ENCODE measurements around the gene ARSH. TPM values are rescaled to one million over a fixed set of nuclear protein-coding genes. Genes with fewer than 3 reads are reported as not detected.
"Not testable (repeated sequence)": the region's sequence is repeated elsewhere in the genome, so short reads cannot be mapped to it uniquely, and the experiment has no call there.

Gene ARSH
- not detected for total RNA-seq

GRCh38 chrX:3006495-3006894 is at the start of gene ARSH:
Gene ARSH (plus strand): TSS chrX:3006546. CDS start chrX:3006613, 67 bp downstream.
- intact Hi-C loops (cut with DNase I), result no loop called here
- ATAC-seq (no peak), DNase-seq (ENCODE audit: low spot score) (no peak)

GRCh38 chrX:2958199-2958598 is 48.1 kb upstream of the ARSH start:
- ATAC-seq (no peak), DNase-seq (ENCODE audit: low spot score) (no peak)
- intact Hi-C loops (cut with DNase I), result no loop called here

GRCh38 chrX:2960861-2961515 is 45.4 kb upstream of the ARSH start:
- DNase-seq (ENCODE audit: low spot score) (no peak), ATAC-seq (no peak)
- intact Hi-C loops (cut with DNase I), result no loop called here

- intact Hi-C loops (cut with DNase I), result no loop called here
- no peak for DNase-seq (ENCODE audit: low spot score)
- no peak for ATAC-seq
These were observed 44.0 kb upstream of the ARSH start for GRCh38 chrX:2962381-2962780.

- ATAC-seq; DNase-seq (ENCODE audit: low spot score); intact Hi-C loops (cut with DNase I): not testable (repeated sequence)
These were observed 42.9 kb upstream of the ARSH start for GRCh38 chrX:2963449-2963848.

GRCh38 chrX:2963992-2964794 is 42.2 kb upstream of the ARSH start:
- ATAC-seq; DNase-seq (ENCODE audit: low spot score): not testable (repeated sequence)

GRCh38 chrX:2965965-2966364 is 40.4 kb upstream of the ARSH start:
- DNase-seq (ENCODE audit: low spot score), result no peak
- intact Hi-C loops (cut with DNase I), result no loop called here
- no peak for ATAC-seq

More at GRCh38 chrX:2963992-2964794, 42.2 kb upstream of the ARSH start:
- intact Hi-C loops (cut with DNase I), result not testable (repeated sequence)

GRCh38 chrX:2967012-2967411 is 39.3 kb upstream of the ARSH start:
- intact Hi-C loops (cut with DNase I), result no loop called here
- no peak for ATAC-seq
- no peak for DNase-seq (ENCODE audit: low spot score)

- intact Hi-C loops (cut with DNase I), result no loop called here
- ATAC-seq, result peak; percentile 23
- DNase-seq (ENCODE audit: low spot score), result no peak
These were observed 38.8 kb upstream of the ARSH start for GRCh38 chrX:2967584-2967983.

GRCh38 chrX:2967998-2968909 is 38.1 kb upstream of the ARSH start:
- ATAC-seq, result peak; percentile 90
- DNase-seq (ENCODE audit: low spot score), result peak; percentile 58
- intact Hi-C loops (cut with DNase I), result no loop called here

GRCh38 chrX:2969021-2969420 is 37.3 kb upstream of the ARSH start:
- DNase-seq (ENCODE audit: low spot score) (no peak), ATAC-seq (no peak)
- intact Hi-C loops (cut with DNase I), result no loop called here

GRCh38 chrX:2972391-2972790 is 34.0 kb upstream of the ARSH start:
- intact Hi-C loops (cut with DNase I), result no loop called here
- ATAC-seq, result no peak
- DNase-seq (ENCODE audit: low spot score), result no peak

- ATAC-seq, result no peak
- intact Hi-C loops (cut with DNase I), result no loop called here
- DNase-seq (ENCODE audit: low spot score), result no peak
These were observed 31.4 kb upstream of the ARSH start for GRCh38 chrX:2974961-2975360.

- ATAC-seq; DNase-seq (ENCODE audit: low spot score); intact Hi-C loops (cut with DNase I): not testable (repeated sequence)
These were observed 27.7 kb upstream of the ARSH start for GRCh38 chrX:2978639-2979038.

- no peak for DNase-seq (ENCODE audit: low spot score)
- intact Hi-C loops (cut with DNase I), result no loop called here
- no peak for ATAC-seq
These were observed 22.0 kb upstream of the ARSH start for GRCh38 chrX:2984342-2984741.

GRCh38 chrX:2989565-2989964 is 16.8 kb upstream of the ARSH start:
- intact Hi-C loops (cut with DNase I), result no loop called here
- DNase-seq (ENCODE audit: low spot score) (no peak), ATAC-seq (no peak)

GRCh38 chrX:3010532-3010931 is 4.2 kb downstream of the ARSH start:
- ATAC-seq (no peak), DNase-seq (ENCODE audit: low spot score) (no peak)
- intact Hi-C loops (cut with DNase I), result no loop called here

- intact Hi-C loops (cut with DNase I), result no loop called here
- ATAC-seq (no peak), DNase-seq (ENCODE audit: low spot score) (no peak)
These were observed 11.1 kb downstream of the ARSH start for GRCh38 chrX:3017492-3017891.

- intact Hi-C loops (cut with DNase I), result no loop called here
- ATAC-seq, result no peak
- DNase-seq (ENCODE audit: low spot score), result no peak
These were observed 17.8 kb downstream of the ARSH start for GRCh38 chrX:3024176-3024575.
